Activated gamma-delta T cell treated with anti-CD3 and anti-CD28 coated beads, Interleukin-2, amount 50 U/mL, for 16 hours (primary cell): Measurements from ENCODE around the gene COL12A1.

Experiments used
- DNase-seq: peaks from one replicate; pipeline ENCODE4 v3.0.0-alpha.2; 2020; ENCODE audit warnings: low read depth

COL12A1 gene

GRCh38 chr6:75176076-75176582, 29.7 kb downstream of the COL12A1 start:
- DNase-seq: no peak

GRCh38 chr6:75171986-75172385, 33.9 kb downstream of the COL12A1 start:
- no peak for DNase-seq

- DNase-seq: no peak
Measured at GRCh38 chr6:75171567-75171966, 34.3 kb downstream of the COL12A1 start.

- no peak for DNase-seq
Measured at GRCh38 chr6:75170691-75171560, 34.9 kb downstream of the COL12A1 start.

GRCh38 chr6:75169689-75170586, 35.9 kb downstream of the COL12A1 start:
- DNase-seq: no peak

GRCh38 chr6:75167851-75168250, 38.0 kb downstream of the COL12A1 start:
- DNase-seq: no peak

GRCh38 chr6:75167325-75167724, 38.5 kb downstream of the COL12A1 start:
- no peak for DNase-seq

GRCh38 chr6:75166773-75167172, 39.1 kb downstream of the COL12A1 start:
- DNase-seq: no peak

- DNase-seq: no peak
Measured at GRCh38 chr6:75166236-75166635, 39.6 kb downstream of the COL12A1 start.

- no peak for DNase-seq
Measured at GRCh38 chr6:75158176-75158575, 47.7 kb downstream of the COL12A1 start.

GRCh38 chr6:75157336-75157735, 48.5 kb downstream of the COL12A1 start:
- no peak for DNase-seq

- no peak for DNase-seq
Measured at GRCh38 chr6:75156186-75156878, 49.5 kb downstream of the COL12A1 start.

GRCh38 chr6:75155631-75156030, 50.2 kb downstream of the COL12A1 start:
- no peak for DNase-seq

GRCh38 chr6:75154973-75155372, 50.9 kb downstream of the COL12A1 start:
- DNase-seq: no peak

GRCh38 chr6:75150685-75151412, 55.0 kb downstream of the COL12A1 start:
- DNase-seq: no peak

- DNase-seq: no peak
Measured at GRCh38 chr6:75149696-75150095, 56.2 kb downstream of the COL12A1 start.

GRCh38 chr6:75149240-75149639, 56.6 kb downstream of the COL12A1 start:
- DNase-seq: no peak

- DNase-seq: no peak
Measured at GRCh38 chr6:75147512-75147911, 58.3 kb downstream of the COL12A1 start.

- no peak for DNase-seq
Measured at GRCh38 chr6:75145976-75146375, 59.9 kb downstream of the COL12A1 start.

GRCh38 chr6:75145211-75145610, 60.6 kb downstream of the COL12A1 start:
- no peak for DNase-seq

- no peak for DNase-seq
Measured at GRCh38 chr6:75144386-75144785, 61.5 kb downstream of the COL12A1 start.
